HEK293 (cell line): ENCODE results near the gene PLEKHH3.

Experiments
- AEBP2 ChIP-seq: fragments of 450-650 bp; formaldehyde crosslinking; IDR thresholded peaks from 2 replicates; pipeline ENCODE4 v1.5.1; 2016; ENCODE audit warnings: missing biosample characterization, missing genetic modification characterization, borderline replicate concordance
- ATF2 ChIP-seq: fragments of 450-650 bp; formaldehyde crosslinking; IDR thresholded peaks from 2 replicates; pipeline ENCODE4 v1.5.1; 2016; ENCODE audit warnings: missing biosample characterization, missing genetic modification characterization, low read depth
- KLF1 ChIP-seq: fragments of 450-650 bp; formaldehyde crosslinking; IDR thresholded peaks from 2 replicates; pipeline ENCODE4 v1.5.1; 2016; ENCODE audit warnings: missing biosample characterization, missing genetic modification characterization
- KLF16 ChIP-seq: fragments of 450-650 bp; formaldehyde crosslinking; IDR thresholded peaks from 2 replicates; pipeline ENCODE4 v1.5.1; 2017; ENCODE audit warnings: missing biosample characterization, missing genetic modification characterization
- KLF8 ChIP-seq: fragments of 450-650 bp; formaldehyde crosslinking; IDR thresholded peaks from 2 replicates; pipeline ENCODE4 v1.5.1; 2016; ENCODE audit warnings: missing biosample characterization, missing genetic modification characterization
- OSR2 ChIP-seq: fragments of 450-650 bp; formaldehyde crosslinking; IDR thresholded peaks from 2 replicates; pipeline ENCODE4 v1.5.1; 2016; ENCODE audit warnings: missing biosample characterization, missing genetic modification characterization
- SP2 ChIP-seq: fragments of 450-650 bp; formaldehyde crosslinking; IDR thresholded peaks from 2 replicates; pipeline ENCODE4 v1.5.1; 2016; ENCODE audit warnings: missing biosample characterization, missing genetic modification characterization
- SP7 ChIP-seq: fragments of 450-650 bp; formaldehyde crosslinking; IDR thresholded peaks from 2 replicates; pipeline ENCODE4 v1.5.1; 2016; ENCODE audit warnings: missing biosample characterization, missing genetic modification characterization
- ZBTB8A ChIP-seq: fragments of 450-650 bp; formaldehyde crosslinking; IDR thresholded peaks from 2 replicates; pipeline ENCODE4 v1.5.1; 2016; ENCODE audit warnings: missing biosample characterization, missing genetic modification characterization
- ZNF114 ChIP-seq: fragments of 450-650 bp; formaldehyde crosslinking; IDR thresholded peaks from 2 replicates; pipeline ENCODE4 v1.5.0; 2017; ENCODE audit warnings: missing biosample characterization, missing genetic modification characterization
- ZNF157 ChIP-seq: fragments of 450-650 bp; formaldehyde crosslinking; IDR thresholded peaks from 2 replicates; pipeline ENCODE4 v1.5.1; 2016; ENCODE audit warnings: missing biosample characterization, missing genetic modification characterization
- ZNF248 ChIP-seq: fragments of 450-650 bp; formaldehyde crosslinking; IDR thresholded peaks from 2 replicates; pipeline ENCODE4 v1.5.1; 2017; ENCODE audit warnings: missing biosample characterization, missing genetic modification characterization
- ZNF354C ChIP-seq: fragments of 450-650 bp; formaldehyde crosslinking; IDR thresholded peaks from 2 replicates; pipeline ENCODE4 v1.5.1; 2016; ENCODE audit warnings: missing biosample characterization, missing genetic modification characterization, low read depth, borderline replicate concordance
- ZNF391 ChIP-seq: fragments of 450-650 bp; formaldehyde crosslinking; IDR thresholded peaks from 2 replicates; pipeline ENCODE4 v1.5.1; 2016; ENCODE audit warnings: low read depth, missing biosample characterization, missing genetic modification characterization, borderline replicate concordance
- ZNF561 ChIP-seq: fragments of 450-650 bp; IDR thresholded peaks from 2 replicates; pipeline ENCODE4 v1.5.1; 2018; ENCODE audit warnings: missing biosample characterization, missing genetic modification characterization, borderline replicate concordance
- ZNF623 ChIP-seq: fragments of 450-650 bp; formaldehyde crosslinking; IDR thresholded peaks from 2 replicates; pipeline ENCODE4 v1.5.1; 2016; ENCODE audit warnings: missing biosample characterization, missing genetic modification characterization
- ZNF629 ChIP-seq: fragments of 450-650 bp; formaldehyde crosslinking; IDR thresholded peaks from 2 replicates; pipeline ENCODE4 v1.5.1; 2017; ENCODE audit warnings: missing biosample characterization, missing genetic modification characterization
- ZNF654 ChIP-seq: fragments of 450-650 bp; formaldehyde crosslinking; IDR thresholded peaks from 2 replicates; pipeline ENCODE4 v1.5.1; 2016; ENCODE audit warnings: low read depth, missing biosample characterization, missing genetic modification characterization
- ZNF707 ChIP-seq: fragments of 450-650 bp; formaldehyde crosslinking; IDR thresholded peaks from 2 replicates; pipeline ENCODE4 v1.5.1; 2016; ENCODE audit warnings: missing biosample characterization, missing genetic modification characterization
- ZNF747 ChIP-seq: fragments of 450-650 bp; formaldehyde crosslinking; IDR thresholded peaks from 2 replicates; pipeline ENCODE4 v1.5.1; 2016; ENCODE audit warnings: missing biosample characterization, missing genetic modification characterization
- ZNF837 ChIP-seq: fragments of 450-650 bp; formaldehyde crosslinking; IDR thresholded peaks from 2 replicates; pipeline ENCODE4 v1.5.1; 2016; ENCODE audit warnings: missing biosample characterization, missing genetic modification characterization
- ZSCAN16 ChIP-seq: fragments of 450-650 bp; formaldehyde crosslinking; IDR thresholded peaks from 2 replicates; pipeline ENCODE4 v1.5.1; 2016; ENCODE audit warnings: missing biosample characterization, missing genetic modification characterization
- ZSCAN30 ChIP-seq: fragments of 450-650 bp; IDR thresholded peaks from 2 replicates; pipeline ENCODE4 v1.5.1; 2018; ENCODE audit warnings: missing biosample characterization, mild to moderate bottlenecking, missing genetic modification characterization, moderate library complexity
- TF ChIP-seq, protein P1 (sequence below): fragments of 450-650 bp; formaldehyde crosslinking; IDR thresholded peaks from 2 replicates; pipeline ENCODE4 v1.5.1; 2016; ENCODE audit warnings: missing biosample characterization, missing genetic modification characterization, low read depth
- TF ChIP-seq, protein P2 (sequence below): fragments of 450-650 bp; formaldehyde crosslinking; IDR thresholded peaks from 2 replicates; pipeline ENCODE4 v1.5.1; 2017; ENCODE audit warnings: missing biosample characterization, missing genetic modification characterization
- TF ChIP-seq, protein P3 (sequence below): fragments of 450-650 bp; formaldehyde crosslinking; IDR thresholded peaks from 2 replicates; pipeline ENCODE4 v1.5.1; 2016; ENCODE audit warnings: missing biosample characterization, missing genetic modification characterization

The PLEKHH3 gene

DNA sequence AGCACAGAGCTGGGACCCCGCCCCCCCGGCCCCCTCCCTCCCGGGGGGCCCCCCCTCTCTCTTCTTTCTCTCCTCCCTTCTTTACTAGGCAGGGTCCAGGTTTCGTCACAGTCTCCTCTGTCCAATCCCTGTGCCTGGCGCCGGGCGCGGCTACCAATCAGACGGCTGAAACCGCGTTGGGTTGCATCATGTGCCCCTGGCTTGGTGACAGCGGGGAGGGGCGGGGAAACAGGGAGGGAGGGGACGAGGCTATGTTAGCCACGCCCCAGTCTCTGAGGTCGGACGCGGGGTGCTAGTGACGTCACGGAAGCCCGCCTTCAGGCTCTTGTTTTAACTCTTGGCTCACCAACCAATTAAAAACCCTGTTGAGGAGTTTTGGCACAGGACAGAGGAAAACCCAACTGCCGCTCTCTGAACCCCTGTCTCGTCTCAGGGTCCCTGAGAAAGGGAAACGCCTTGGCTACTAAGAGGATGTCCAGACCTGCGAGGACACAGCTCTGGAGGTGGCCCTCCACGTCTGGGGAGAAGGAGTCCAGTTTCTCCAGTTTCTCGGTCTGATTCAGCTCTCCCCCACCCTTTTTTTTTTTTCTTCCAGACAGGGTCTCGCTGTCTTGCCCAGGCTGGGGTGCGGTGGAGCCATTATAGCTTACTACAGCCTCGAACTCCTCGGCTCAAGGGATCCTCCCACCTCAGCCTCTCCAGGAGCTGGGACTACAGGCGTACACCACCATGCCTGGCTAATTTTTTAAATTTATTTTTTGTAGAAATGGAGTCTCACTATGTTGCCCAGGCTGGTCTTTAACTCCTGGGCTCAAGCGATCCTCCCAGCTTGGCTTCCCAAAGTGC lies 441 bp upstream of the PLEKHH3 start (continued):
- TF ChIP-seq ZNF629 (tag by site-specific recombination) (peak; percentile 98), ZNF391 (tag by site-specific recombination) (no peak), KLF16 (tag by site-specific recombination) (peak; percentile 14), ZSCAN30 (tag by site-specific recombination) (no peak), ZNF837 (tag by site-specific recombination) (no peak), ZNF561 (tag by site-specific recombination) (0 out of 2 replicates have a peak, but pooled peaks have one; percentile 19), KLF1 (peak; percentile 57), SP2 (peak; percentile 96), ZNF354C (tag by site-specific recombination) (no peak), SP7 (tag by site-specific recombination) (peak; percentile 28; the same call in 1 of the 2 replicates), ZBTB8A (0 out of 2 replicates have a peak, but pooled peaks have one; percentile 7), ZNF654 (tag by site-specific recombination) (no peak), ZNF114 (no peak), ZSCAN16 (tag by site-specific recombination) (no peak), ZNF707 (tag by site-specific recombination) (no peak), ZNF623 (tag by site-specific recombination) (peak; percentile 25; the same call in 1 of the 2 replicates), OSR2 (tag by site-specific recombination) (peak; percentile 48; the same call in 1 of the 2 replicates), KLF8 (tag by site-specific recombination) (peak; percentile 91), ZNF248 (no peak), ZNF747 (tag by site-specific recombination) (no peak), ATF2 (tag by site-specific recombination) (peak; percentile 98), ZNF157 (tag by site-specific recombination) (no peak), AEBP2 (no peak)
- TF ChIP-seq, protein P1, sequence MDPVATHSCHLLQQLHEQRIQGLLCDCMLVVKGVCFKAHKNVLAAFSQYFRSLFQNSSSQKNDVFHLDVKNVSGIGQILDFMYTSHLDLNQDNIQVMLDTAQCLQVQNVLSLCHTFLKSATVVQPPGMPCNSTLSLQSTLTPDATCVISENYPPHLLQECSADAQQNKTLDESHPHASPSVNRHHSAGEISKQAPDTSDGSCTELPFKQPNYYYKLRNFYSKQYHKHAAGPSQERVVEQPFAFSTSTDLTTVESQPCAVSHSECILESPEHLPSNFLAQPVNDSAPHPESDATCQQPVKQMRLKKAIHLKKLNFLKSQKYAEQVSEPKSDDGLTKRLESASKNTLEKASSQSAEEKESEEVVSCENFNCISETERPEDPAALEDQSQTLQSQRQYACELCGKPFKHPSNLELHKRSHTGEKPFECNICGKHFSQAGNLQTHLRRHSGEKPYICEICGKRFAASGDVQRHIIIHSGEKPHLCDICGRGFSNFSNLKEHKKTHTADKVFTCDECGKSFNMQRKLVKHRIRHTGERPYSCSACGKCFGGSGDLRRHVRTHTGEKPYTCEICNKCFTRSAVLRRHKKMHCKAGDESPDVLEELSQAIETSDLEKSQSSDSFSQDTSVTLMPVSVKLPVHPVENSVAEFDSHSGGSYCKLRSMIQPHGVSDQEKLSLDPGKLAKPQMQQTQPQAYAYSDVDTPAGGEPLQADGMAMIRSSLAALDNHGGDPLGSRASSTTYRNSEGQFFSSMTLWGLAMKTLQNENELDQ (tag by site-specific recombination) = no peak
- TF ChIP-seq, protein P2, sequence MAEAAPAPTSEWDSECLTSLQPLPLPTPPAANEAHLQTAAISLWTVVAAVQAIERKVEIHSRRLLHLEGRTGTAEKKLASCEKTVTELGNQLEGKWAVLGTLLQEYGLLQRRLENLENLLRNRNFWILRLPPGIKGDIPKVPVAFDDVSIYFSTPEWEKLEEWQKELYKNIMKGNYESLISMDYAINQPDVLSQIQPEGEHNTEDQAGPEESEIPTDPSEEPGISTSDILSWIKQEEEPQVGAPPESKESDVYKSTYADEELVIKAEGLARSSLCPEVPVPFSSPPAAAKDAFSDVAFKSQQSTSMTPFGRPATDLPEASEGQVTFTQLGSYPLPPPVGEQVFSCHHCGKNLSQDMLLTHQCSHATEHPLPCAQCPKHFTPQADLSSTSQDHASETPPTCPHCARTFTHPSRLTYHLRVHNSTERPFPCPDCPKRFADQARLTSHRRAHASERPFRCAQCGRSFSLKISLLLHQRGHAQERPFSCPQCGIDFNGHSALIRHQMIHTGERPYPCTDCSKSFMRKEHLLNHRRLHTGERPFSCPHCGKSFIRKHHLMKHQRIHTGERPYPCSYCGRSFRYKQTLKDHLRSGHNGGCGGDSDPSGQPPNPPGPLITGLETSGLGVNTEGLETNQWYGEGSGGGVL (tag by site-specific recombination) = no peak
- TF ChIP-seq, protein P3, sequence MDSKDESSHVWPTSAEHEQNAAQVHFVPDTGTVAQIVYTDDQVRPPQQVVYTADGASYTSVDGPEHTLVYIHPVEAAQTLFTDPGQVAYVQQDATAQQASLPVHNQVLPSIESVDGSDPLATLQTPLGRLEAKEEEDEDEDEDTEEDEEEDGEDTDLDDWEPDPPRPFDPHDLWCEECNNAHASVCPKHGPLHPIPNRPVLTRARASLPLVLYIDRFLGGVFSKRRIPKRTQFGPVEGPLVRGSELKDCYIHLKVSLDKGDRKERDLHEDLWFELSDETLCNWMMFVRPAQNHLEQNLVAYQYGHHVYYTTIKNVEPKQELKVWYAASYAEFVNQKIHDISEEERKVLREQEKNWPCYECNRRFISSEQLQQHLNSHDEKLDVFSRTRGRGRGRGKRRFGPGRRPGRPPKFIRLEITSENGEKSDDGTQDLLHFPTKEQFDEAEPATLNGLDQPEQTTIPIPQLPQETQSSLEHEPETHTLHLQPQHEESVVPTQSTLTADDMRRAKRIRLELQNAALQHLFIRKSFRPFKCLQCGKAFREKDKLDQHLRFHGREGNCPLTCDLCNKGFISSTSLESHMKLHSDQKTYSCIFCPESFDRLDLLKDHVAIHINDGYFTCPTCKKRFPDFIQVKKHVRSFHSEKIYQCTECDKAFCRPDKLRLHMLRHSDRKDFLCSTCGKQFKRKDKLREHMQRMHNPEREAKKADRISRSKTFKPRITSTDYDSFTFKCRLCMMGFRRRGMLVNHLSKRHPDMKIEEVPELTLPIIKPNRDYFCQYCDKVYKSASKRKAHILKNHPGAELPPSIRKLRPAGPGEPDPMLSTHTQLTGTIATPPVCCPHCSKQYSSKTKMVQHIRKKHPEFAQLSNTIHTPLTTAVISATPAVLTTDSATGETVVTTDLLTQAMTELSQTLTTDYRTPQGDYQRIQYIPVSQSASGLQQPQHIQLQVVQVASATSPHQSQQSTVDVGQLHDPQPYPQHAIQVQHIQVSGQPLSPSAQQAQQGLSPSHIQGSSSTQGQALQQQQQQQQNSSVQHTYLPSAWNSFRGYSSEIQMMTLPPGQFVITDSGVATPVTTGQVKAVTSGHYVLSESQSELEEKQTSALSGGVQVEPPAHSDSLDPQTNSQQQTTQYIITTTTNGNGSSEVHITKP = peak; percentile 82
